AG20443 (cell line): ENCODE data around the gene PLD1.
"Not testable (repeated sequence)": the region's sequence is repeated elsewhere in the genome, so short reads cannot be mapped to it uniquely, and the experiment has no call there.

Experiments used
- DNase-seq: peaks from one replicate; pipeline ENCODE4 v3.0.0; 2012; ENCODE audit warnings: low spot score, mixed read lengths

PLD1 gene

GRCh38 chr3:171700653-171701052 is 109.6 kb downstream of the PLD1 start:
- no peak for DNase-seq

GRCh38 chr3:171700157-171700556 is 110.1 kb downstream of the PLD1 start:
- DNase-seq = no peak

GRCh38 chr3:171699601-171700000 is 110.7 kb downstream of the PLD1 start:
- peak; percentile 25 for DNase-seq

- no peak for DNase-seq
Observed at GRCh38 chr3:171696805-171697204, 113.5 kb downstream of the PLD1 start.

GRCh38 chr3:171695426-171695825 is 114.9 kb downstream of the PLD1 start:
- DNase-seq = peak; percentile 24

GRCh38 chr3:171694888-171695287 is 115.4 kb downstream of the PLD1 start:
- no peak for DNase-seq

GRCh38 chr3:171692551-171692950 is 117.7 kb downstream of the PLD1 start:
- not testable (repeated sequence) for DNase-seq

- DNase-seq = no peak
Observed at GRCh38 chr3:171691485-171691884, 118.8 kb downstream of the PLD1 start.

GRCh38 chr3:171690281-171690680 is 120.0 kb downstream of the PLD1 start:
- DNase-seq = no peak

- DNase-seq = no peak
Observed at GRCh38 chr3:171688593-171688992, 121.7 kb downstream of the PLD1 start.

GRCh38 chr3:171688002-171688401 is 122.3 kb downstream of the PLD1 start:
- DNase-seq = no peak

- DNase-seq = no peak
Observed at GRCh38 chr3:171687581-171687980, 122.7 kb downstream of the PLD1 start.

GRCh38 chr3:171687064-171687463 is 123.2 kb downstream of the PLD1 start:
- no peak for DNase-seq

- DNase-seq = no peak
Observed at GRCh38 chr3:171685116-171685895, 125.0 kb downstream of the PLD1 start.

GRCh38 chr3:171684221-171684620 is 126.1 kb downstream of the PLD1 start:
- DNase-seq = no peak

GRCh38 chr3:171682743-171683142 is 127.5 kb downstream of the PLD1 start:
- no peak for DNase-seq

GRCh38 chr3:171680726-171681411 is 129.4 kb downstream of the PLD1 start:
- DNase-seq = no peak

- no peak for DNase-seq
Observed at GRCh38 chr3:171678971-171679492, 131.3 kb downstream of the PLD1 start.

- no peak for DNase-seq
Observed at GRCh38 chr3:171677706-171678105, 132.6 kb downstream of the PLD1 start.

- no peak for DNase-seq
Observed at GRCh38 chr3:171676601-171677175, 133.6 kb downstream of the PLD1 start.

GRCh38 chr3:171673951-171674350 is 136.3 kb downstream of the PLD1 start:
- no peak for DNase-seq

GRCh38 chr3:171672538-171672937 is 137.7 kb downstream of the PLD1 start:
- DNase-seq = no peak

GRCh38 chr3:171672124-171672523 is 138.2 kb downstream of the PLD1 start:
- DNase-seq = no peak
